HuH-7 (cell line): ENCODE results near the gene PALM.

Source experiments
- DNase-seq: peaks from one replicate; pipeline ENCODE4 v3.0.0; 2011; ENCODE audit warnings: low spot score

Gene PALM

GRCh38 chr19:752652-753517 lies 44.1 kb downstream of the PALM start:
- peak; percentile 94 for DNase-seq

- DNase-seq: no peak
Observed at GRCh38 chr19:754530-754929, 45.8 kb downstream of the PALM start.

- no peak for DNase-seq
Observed at GRCh38 chr19:755063-755462, 46.3 kb downstream of the PALM start.

- DNase-seq: no peak
Observed at GRCh38 chr19:756236-756635, 47.5 kb downstream of the PALM start.

GRCh38 chr19:756821-757688 lies 48.3 kb downstream of the PALM start:
- DNase-seq: no peak

- DNase-seq: no peak
Observed at GRCh38 chr19:757811-758668, 49.3 kb downstream of the PALM start.

- no peak for DNase-seq
Observed at GRCh38 chr19:763181-763580, 54.4 kb downstream of the PALM start.

- DNase-seq: no peak
Observed at GRCh38 chr19:763869-764268, 55.1 kb downstream of the PALM start.

- no peak for DNase-seq
Observed at GRCh38 chr19:764301-764700, 55.6 kb downstream of the PALM start.

GRCh38 chr19:765179-765738 lies 56.5 kb downstream of the PALM start:
- no peak for DNase-seq

GRCh38 chr19:768424-768823 lies 59.7 kb downstream of the PALM start:
- no peak for DNase-seq

GRCh38 chr19:769616-770015 lies 60.9 kb downstream of the PALM start:
- DNase-seq: no peak

GRCh38 chr19:771332-771785 lies 62.6 kb downstream of the PALM start:
- peak; percentile 53 for DNase-seq

GRCh38 chr19:772063-772462 lies 63.3 kb downstream of the PALM start:
- DNase-seq: no peak

GRCh38 chr19:772730-773436 lies 64.1 kb downstream of the PALM start:
- no peak for DNase-seq

GRCh38 chr19:776549-776948 lies 67.8 kb downstream of the PALM start:
- no peak for DNase-seq

- DNase-seq: peak; percentile 68
Observed at GRCh38 chr19:778910-779653, 70.3 kb downstream of the PALM start.

GRCh38 chr19:780935-781334 lies 72.2 kb downstream of the PALM start:
- no peak for DNase-seq

GRCh38 chr19:781800-782184 lies 73.1 kb downstream of the PALM start:
- DNase-seq: no peak

GRCh38 chr19:782185-782877 lies 73.6 kb downstream of the PALM start:
- DNase-seq: peak; percentile 62
